Cardiac fibroblast (primary cell): Measurements from ENCODE around the gene NRXN3.

Experiments
- DNase-seq, 2 donors: peaks; one replicate each; pipeline versions ENCODE4 v3.0.0 to v3.0.0-alpha.2; 2010; ENCODE audit warnings: low read depth in 2 of 2
- H3K4me3 ChIP-seq, 2 donors: replicated peaks in 1 of 2; 1 replicate in 1 of 2; 2 replicates in 1 of 2; pipeline ENCODE4 v1.5.1; 2011; ENCODE audit warnings: low read depth in 2 of 2, low read length in 2 of 2, mild to moderate bottlenecking in 2 of 2, moderate library complexity in 1 of 2
- TF ChIP-seq, protein P1 (sequence below): IDR thresholded peaks from one replicate; pipeline ENCODE4 v1.5.1; 2011; ENCODE audit warnings: low read depth, mild to moderate bottlenecking, low read length, inconsistent platforms

Gene NRXN3

GRCh38 chr14:79557309-79557708, 1387.1 kb downstream of the NRXN3 start:
- no peak overlapping the region for H3K4me3 ChIP-seq
- no peak for DNase-seq
- TF ChIP-seq, protein P1, sequence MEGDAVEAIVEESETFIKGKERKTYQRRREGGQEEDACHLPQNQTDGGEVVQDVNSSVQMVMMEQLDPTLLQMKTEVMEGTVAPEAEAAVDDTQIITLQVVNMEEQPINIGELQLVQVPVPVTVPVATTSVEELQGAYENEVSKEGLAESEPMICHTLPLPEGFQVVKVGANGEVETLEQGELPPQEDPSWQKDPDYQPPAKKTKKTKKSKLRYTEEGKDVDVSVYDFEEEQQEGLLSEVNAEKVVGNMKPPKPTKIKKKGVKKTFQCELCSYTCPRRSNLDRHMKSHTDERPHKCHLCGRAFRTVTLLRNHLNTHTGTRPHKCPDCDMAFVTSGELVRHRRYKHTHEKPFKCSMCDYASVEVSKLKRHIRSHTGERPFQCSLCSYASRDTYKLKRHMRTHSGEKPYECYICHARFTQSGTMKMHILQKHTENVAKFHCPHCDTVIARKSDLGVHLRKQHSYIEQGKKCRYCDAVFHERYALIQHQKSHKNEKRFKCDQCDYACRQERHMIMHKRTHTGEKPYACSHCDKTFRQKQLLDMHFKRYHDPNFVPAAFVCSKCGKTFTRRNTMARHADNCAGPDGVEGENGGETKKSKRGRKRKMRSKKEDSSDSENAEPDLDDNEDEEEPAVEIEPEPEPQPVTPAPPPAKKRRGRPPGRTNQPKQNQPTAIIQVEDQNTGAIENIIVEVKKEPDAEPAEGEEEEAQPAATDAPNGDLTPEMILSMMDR, result no peak

GRCh38 chr14:79562185-79562584, 1392.0 kb downstream of the NRXN3 start:
- no peak for DNase-seq
- TF ChIP-seq, protein P1, result no peak
- no peak overlapping the region for H3K4me3 ChIP-seq

- DNase-seq, result no peak
- no peak overlapping the region for H3K4me3 ChIP-seq
- TF ChIP-seq, protein P1, result no peak
Measured at GRCh38 chr14:79564371-79564770, 1394.2 kb downstream of the NRXN3 start.

GRCh38 chr14:79567306-79567705, 1397.1 kb downstream of the NRXN3 start:
- H3K4me3 ChIP-seq, result no peak overlapping the region
- no peak for DNase-seq
- TF ChIP-seq, protein P1, result no peak

GRCh38 chr14:79568594-79568993, 1398.4 kb downstream of the NRXN3 start:
- peak in 1 of 2 donors; percentile 18 for DNase-seq
- TF ChIP-seq, protein P1, result no peak

GRCh38 chr14:79569072-79569471, 1398.9 kb downstream of the NRXN3 start:
- TF ChIP-seq, protein P1, result no peak
- H3K4me3 ChIP-seq, result no peak overlapping the region
- no peak for DNase-seq

More at GRCh38 chr14:79568594-79568993, 1398.4 kb downstream of the NRXN3 start:
- no peak overlapping the region for H3K4me3 ChIP-seq

GRCh38 chr14:79570648-79571047, 1400.5 kb downstream of the NRXN3 start:
- no peak overlapping the region for H3K4me3 ChIP-seq
- TF ChIP-seq, protein P1, result no peak
- DNase-seq, result no peak
